Thyroid gland (tissue), 4 donors: ENCODE results near the gene TMTC3. TPM values are rescaled to one million over a fixed set of nuclear protein-coding genes. Genes with fewer than 3 reads are reported as not detected.

ENCODE experiments used
- DNase-seq, 2 donors: peaks; one replicate each; pipeline ENCODE4 v3.0.0-alpha.2; 2019
- H3K27ac ChIP-seq, 3 donors: fragments of 200-600 bp; sonication (generic); 1 replicate in 2 of 3; 2 replicates in 1 of 3; pipeline ENCODE4 v1.5.1; 2016 to 2019; ENCODE audit warnings: mild to moderate bottlenecking in 1 of 3, moderate library complexity in 1 of 3
- H3K27me3 ChIP-seq: fragments of 200-600 bp; sonication (generic); one replicate; pipeline ENCODE4 v1.5.1; 2019
- H3K36me3 ChIP-seq, 2 donors: fragments of 200-600 bp; sonication (generic); one replicate each; pipeline ENCODE4 v1.5.1; 2016 to 2019
- H3K4me1 ChIP-seq, 2 donors: fragments of 200-600 bp; sonication (generic); one replicate each; pipeline ENCODE4 v1.5.1; 2017 to 2019
- H3K4me3 ChIP-seq, 3 donors: fragments of 200-600 bp; sonication (generic); replicated peaks in 1 of 3; 1 replicate in 2 of 3; 2 replicates in 1 of 3; pipeline ENCODE4 v1.5.1; 2016; ENCODE audit warnings: mild to moderate bottlenecking in 1 of 3
- H3K9me3 ChIP-seq: fragments of 200-600 bp; sonication (generic); one replicate; pipeline ENCODE4 v1.5.1; 2017
- POLR2A ChIP-seq, 2 donors: fragments of 450-650 bp; IDR thresholded peaks; one replicate each; pipeline ENCODE4 v1.6.1; 2017; ENCODE audit warnings: antibody characterized with exemption in 2 of 2, mild to moderate bottlenecking in 2 of 2, moderate library complexity in 1 of 2
- WGBS, 2 donors: methylation state at CpG; one replicate each; pipeline ENCODE4 v1.1.5; 2017; 5-methylcytosine and 5-hydroxymethylcytosine counted together
- intact Hi-C: fragments of 100-400 bp; cut with DNase I; formaldehyde crosslinking; loops from one replicate; pipeline ENCODE4 v1.15.1; 2023
- total RNA-seq, 4 donors: library from RNA; depleted of rRNA; stranded (reverse); fragments of >200 nt; gene quantifications; one replicate each; pipeline ENCODE4 v1.2.3, GENCODE V29; 2016
- TF ChIP-seq, protein P1 (sequence below), 6 experiments: fragments of 200-600 bp in 3 of 6; fragments of 450-650 bp in 3 of 6; sonication (generic) in 3 of 6; IDR thresholded peaks; one replicate each; pipeline ENCODE4 v1.5.1; 2016 to 2019; ENCODE audit warnings: antibody characterized with exemption in 6 of 6, mild to moderate bottlenecking in 2 of 6, inconsistent platforms in 1 of 6, moderate library complexity in 1 of 6

Gene TMTC3
- total RNA-seq, 4 donors from 2014 or later, result 16.8 to 27.8 (median 21.1) TPM

DNA sequence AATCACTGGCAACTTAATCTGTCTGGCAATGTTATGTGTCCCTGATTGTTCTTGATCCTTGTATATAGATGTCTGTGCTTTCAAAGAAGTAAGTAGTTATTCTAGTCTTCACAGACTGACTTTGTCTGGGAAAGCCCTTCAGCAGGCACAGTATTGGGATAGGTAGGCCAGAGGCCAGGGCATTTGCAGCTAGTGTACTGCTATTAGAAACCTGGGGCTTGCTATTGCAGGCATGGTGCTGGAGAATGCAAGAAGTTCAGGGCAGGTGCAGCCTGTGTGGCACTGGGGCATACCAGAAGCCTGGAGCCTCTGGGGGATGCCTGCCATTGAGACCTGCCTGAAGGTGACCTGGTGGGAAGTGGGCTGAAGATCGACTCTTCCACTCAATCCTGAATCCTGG is 96.3 kb downstream of the TMTC3 start:
- Histone ChIP-seq H3K27me3 (no peaks in the 10 kb centered on the region), H3K9me3 (no peaks in the 10 kb centered on the region), H3K4me1 (no peaks in the 10 kb centered on the region), H3K4me3 (no peak overlapping the region), H3K27ac (no peak overlapping the region), H3K36me3 (no peaks in the 10 kb centered on the region)
- 75 to 90% methylated on average over 1 of the region's 1 CpG for WGBS, 2 donors
- TF ChIP-seq, protein P1, sequence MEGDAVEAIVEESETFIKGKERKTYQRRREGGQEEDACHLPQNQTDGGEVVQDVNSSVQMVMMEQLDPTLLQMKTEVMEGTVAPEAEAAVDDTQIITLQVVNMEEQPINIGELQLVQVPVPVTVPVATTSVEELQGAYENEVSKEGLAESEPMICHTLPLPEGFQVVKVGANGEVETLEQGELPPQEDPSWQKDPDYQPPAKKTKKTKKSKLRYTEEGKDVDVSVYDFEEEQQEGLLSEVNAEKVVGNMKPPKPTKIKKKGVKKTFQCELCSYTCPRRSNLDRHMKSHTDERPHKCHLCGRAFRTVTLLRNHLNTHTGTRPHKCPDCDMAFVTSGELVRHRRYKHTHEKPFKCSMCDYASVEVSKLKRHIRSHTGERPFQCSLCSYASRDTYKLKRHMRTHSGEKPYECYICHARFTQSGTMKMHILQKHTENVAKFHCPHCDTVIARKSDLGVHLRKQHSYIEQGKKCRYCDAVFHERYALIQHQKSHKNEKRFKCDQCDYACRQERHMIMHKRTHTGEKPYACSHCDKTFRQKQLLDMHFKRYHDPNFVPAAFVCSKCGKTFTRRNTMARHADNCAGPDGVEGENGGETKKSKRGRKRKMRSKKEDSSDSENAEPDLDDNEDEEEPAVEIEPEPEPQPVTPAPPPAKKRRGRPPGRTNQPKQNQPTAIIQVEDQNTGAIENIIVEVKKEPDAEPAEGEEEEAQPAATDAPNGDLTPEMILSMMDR (IDR thresholded peaks at IDR 0.05), result no peak
- TF ChIP-seq POLR2A (IDR thresholded peaks at IDR 0.05), result no peak
- no peak for DNase-seq
- intact Hi-C loops, result no loop called here

DNA sequence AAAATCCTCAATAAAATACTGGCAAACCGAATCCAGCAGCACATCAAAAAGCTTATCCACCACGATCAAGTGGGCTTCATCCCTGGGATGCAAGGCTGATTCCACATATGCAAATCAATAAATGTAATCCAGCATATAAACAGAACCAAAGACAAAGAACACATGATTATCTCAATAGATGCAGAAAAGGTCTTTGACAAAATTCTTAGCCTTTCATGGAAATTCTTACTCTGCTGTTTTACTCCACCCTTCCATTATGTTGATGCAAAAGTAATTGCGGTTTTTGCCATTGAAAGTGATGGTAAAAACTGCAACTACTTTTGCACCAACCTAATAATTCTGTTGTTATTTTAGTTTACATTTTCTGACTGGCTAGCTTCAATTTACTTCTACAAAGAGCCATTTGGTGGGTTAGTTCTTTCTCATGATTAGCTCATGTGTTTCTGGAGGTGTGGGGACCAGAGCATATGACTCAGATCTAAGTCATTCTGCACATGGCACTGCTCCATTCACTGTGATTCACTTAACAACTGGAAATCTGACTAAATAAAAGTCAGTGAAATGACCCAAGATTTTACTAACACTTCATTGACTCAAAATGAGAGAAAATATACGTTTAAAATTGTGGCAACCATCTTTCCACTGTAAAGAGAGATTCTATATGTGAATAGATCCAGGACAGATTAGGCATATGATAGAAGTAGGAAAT is 99.9 kb downstream of the TMTC3 start:
- Histone ChIP-seq H3K9me3 (no peaks in the 10 kb centered on the region), H3K4me1 (no peaks in the 10 kb centered on the region), H3K27me3 (no peaks in the 10 kb centered on the region), H3K4me3 (no peak overlapping the region), H3K27ac (peak overlapping the region in 1 of 3 donors; percentile 45), H3K36me3 (no peaks in the 10 kb centered on the region)
- DNase-seq, result no peak
- WGBS, 2 donors, result 86 to 88% methylated on average over 4 of the region's 4 CpGs
- TF ChIP-seq, protein P1 (IDR thresholded peaks at IDR 0.05), result no peak
- no peak for TF ChIP-seq POLR2A (IDR thresholded peaks at IDR 0.05)
- intact Hi-C loops, result no loop called here

DNA sequence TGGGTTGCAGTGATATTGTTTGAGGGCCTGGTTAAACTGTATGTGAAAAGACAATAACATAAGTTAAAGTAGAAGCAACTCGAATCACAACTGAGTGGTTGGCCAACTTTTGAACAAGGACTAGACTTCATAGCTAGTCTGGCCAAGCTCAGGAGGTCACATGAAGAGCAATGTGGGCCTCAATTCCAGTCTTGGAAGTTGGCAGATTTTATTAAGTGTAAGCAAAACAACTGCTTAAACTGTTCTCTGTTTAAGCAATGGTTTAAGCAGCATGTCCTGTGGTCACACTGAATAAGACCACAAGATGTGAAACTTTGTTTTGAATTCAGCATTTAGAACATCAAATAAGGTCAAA is 100.4 kb downstream of the TMTC3 start:
- Histone ChIP-seq H3K27ac (peak overlapping the region in 1 of 3 donors; percentile 45), H3K4me3 (no peak overlapping the region), H3K9me3 (no peaks in the 10 kb centered on the region), H3K4me1 (no peaks in the 10 kb centered on the region), H3K36me3 (no peaks in the 10 kb centered on the region), H3K27me3 (no peaks in the 10 kb centered on the region)
- intact Hi-C loops, result no loop called here
- DNase-seq, result no peak
- TF ChIP-seq POLR2A (IDR thresholded peaks at IDR 0.05), result no peak
- TF ChIP-seq, protein P1 (IDR thresholded peaks at IDR 0.05), result no peak
- WGBS, 2 donors, result 43 to 63% methylated on average over 1 of the region's 1 CpG

DNA sequence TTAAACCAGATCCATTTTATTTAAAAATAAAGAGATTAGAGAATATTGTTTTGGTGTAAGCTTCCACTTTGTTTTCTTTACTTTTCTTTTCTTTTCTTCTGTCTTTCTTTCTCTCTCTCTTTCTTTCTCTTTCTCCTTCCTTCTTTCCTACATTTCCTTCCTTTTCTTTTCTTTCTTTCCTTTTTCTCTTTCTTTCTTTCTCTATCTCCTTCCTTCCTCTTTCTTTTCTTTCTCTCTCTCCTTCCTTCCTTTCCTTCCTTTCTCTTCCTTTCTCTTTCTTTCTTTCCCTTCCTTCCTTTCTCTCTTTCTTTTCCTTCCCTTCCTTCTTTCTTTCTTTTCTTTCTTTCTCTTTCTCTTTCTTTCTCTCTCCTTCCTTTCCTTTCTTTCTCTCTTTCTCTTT is 100.8 kb downstream of the TMTC3 start:
- TF ChIP-seq POLR2A (IDR thresholded peaks at IDR 0.05), result no peak
- TF ChIP-seq, protein P1 (IDR thresholded peaks at IDR 0.05), result no peak
- no peak for DNase-seq
- Histone ChIP-seq H3K4me3 (no peak overlapping the region), H3K27ac (no peak overlapping the region), H3K4me1 (no peaks in the 10 kb centered on the region), H3K36me3 (no peaks in the 10 kb centered on the region), H3K27me3 (no peaks in the 10 kb centered on the region), H3K9me3 (no peaks in the 10 kb centered on the region)
- intact Hi-C loops, result no loop called here

DNA sequence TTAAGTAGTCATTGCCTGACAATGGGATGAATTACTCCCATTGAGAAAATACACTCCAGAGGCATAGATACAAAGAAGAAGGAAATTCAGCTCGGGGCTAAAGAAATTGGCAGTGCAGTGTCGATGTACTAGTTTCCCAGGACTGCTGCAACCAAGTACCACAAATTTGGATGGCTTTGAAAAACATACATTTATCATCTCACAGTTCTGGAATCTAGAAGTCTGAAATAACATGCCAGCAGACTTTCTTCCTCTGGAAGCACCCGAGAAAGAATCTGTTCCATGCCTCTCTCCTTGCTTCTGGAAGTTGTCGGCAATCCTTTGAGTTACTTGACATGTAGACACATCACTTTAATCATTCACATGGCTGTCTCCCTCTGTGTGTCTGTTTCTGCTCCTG is 101.9 kb downstream of the TMTC3 start:
- no peaks in the 10 kb centered on the region for H3K27me3 ChIP-seq
- no peaks in the 10 kb centered on the region for H3K9me3 ChIP-seq
- intact Hi-C loops, result no loop called here
- DNase-seq, result no peak
- H3K27ac ChIP-seq, result no peak overlapping the region
- H3K4me3 ChIP-seq, result no peak overlapping the region
- WGBS, 2 donors, result 68 to 84% methylated on average over 4 of the region's 4 CpGs
- no peaks in the 10 kb centered on the region for H3K36me3 ChIP-seq
- no peak for TF ChIP-seq POLR2A (IDR thresholded peaks at IDR 0.05)
- TF ChIP-seq, protein P1 (IDR thresholded peaks at IDR 0.05), result no peak
- H3K4me1 ChIP-seq, result no peaks in the 10 kb centered on the region
